Karpas-422 (cell line): ENCODE data around the gene RBM8A. TPM values are rescaled to one million over a fixed set of nuclear protein-coding genes. Genes with fewer than 3 reads are reported as not detected.

ENCODE experiments used
- DNase-seq: peaks from one replicate; pipeline ENCODE4 v3.0.0-alpha.2; 2015
- H2AFZ ChIP-seq: fragments of 200-600 bp; sonication (generic); 2 replicates; pipeline ENCODE4 v1.6.1; 2014; ENCODE audit warnings: antibody characterized with exemption, low read length, mixed read lengths
- H3K27ac ChIP-seq: fragments of 200-600 bp; sonication (generic); 2 replicates; pipeline ENCODE4 v1.5.1; 2014; ENCODE audit warnings: mild to moderate bottlenecking, low read length, moderate library complexity
- H3K27me3 ChIP-seq: fragments of 200-600 bp; sonication (generic); 2 replicates; pipeline ENCODE4 v1.6.1; 2014; ENCODE audit warnings: low read length, mixed read lengths
- H3K36me3 ChIP-seq: fragments of 200-600 bp; sonication (generic); 2 replicates; pipeline ENCODE4 v1.6.1; 2014; ENCODE audit warnings: low read length, mixed read lengths; ENCODE audit not compliant: insufficient read depth
- H3K4me1 ChIP-seq: fragments of 200-600 bp; sonication (generic); 2 replicates; pipeline ENCODE4 v1.6.1; 2014; ENCODE audit warnings: mild to moderate bottlenecking, low read length, mixed read lengths
- H3K4me2 ChIP-seq: fragments of 200-600 bp; sonication (generic); 2 replicates; pipeline ENCODE4 v1.6.1; 2014; ENCODE audit warnings: low read length, low read depth, mild to moderate bottlenecking; ENCODE audit not compliant: poor library complexity, severe bottlenecking
- H3K4me3 ChIP-seq: fragments of 200-600 bp; sonication (generic); 2 replicates; pipeline ENCODE4 v1.5.1; 2014; ENCODE audit warnings: mild to moderate bottlenecking, antibody characterized with exemption, low read length, mixed read lengths
- H3K79me2 ChIP-seq: fragments of 200-600 bp; sonication (generic); 2 replicates; pipeline ENCODE4 v1.6.1; 2014; ENCODE audit warnings: mild to moderate bottlenecking, low read length, mixed read lengths
- H3K9ac ChIP-seq: fragments of 200-600 bp; sonication (generic); 2 replicates; pipeline ENCODE4 v1.6.0; 2014; ENCODE audit warnings: low read length
- H3K9me2 ChIP-seq: fragments of 200-600 bp; sonication (generic), shearing (Covaris generic); replicated peaks from 2 replicates; pipeline ENCODE4 v1.6.0; 2014; ENCODE audit warnings: mild to moderate bottlenecking, low read length, moderate library complexity; ENCODE audit not compliant: insufficient read depth
- H3K9me3 ChIP-seq: fragments of 300-700, 200-600 bp; sonication (generic); 2 replicates; pipeline ENCODE4 v1.6.1; 2014; ENCODE audit warnings: low read length, mixed read lengths
- H4K20me1 ChIP-seq: fragments of 200-600 bp; sonication (generic); 2 replicates; pipeline ENCODE4 v1.6.1; 2014; ENCODE audit warnings: mild to moderate bottlenecking, antibody characterized with exemption, low read length, low read depth; ENCODE audit not compliant: insufficient read depth
- total RNA-seq: library from RNA; depleted of rRNA; stranded (reverse); fragments of >200 nt; shearing (Covaris generic); gene quantifications from 2 replicates; pipeline ENCODE4 v1.2.3, GENCODE V29; 2014; ENCODE audit warnings: low replicate concordance

Gene RBM8A
- total RNA-seq, 1 experiment from 2014 or later = 130 TPM

GRCh38 chr1:145918144-145918991 is 8.9 kb downstream of the RBM8A start, which contains the start of gene PEX11B:
Gene PEX11B, minus strand, starts transcription at chr1:145918717. Its CDS starts 29 bp downstream, at chr1:145918688.
- peaks cover 21% of the 10 kb centered on the region for H3K79me2 ChIP-seq

DNA sequence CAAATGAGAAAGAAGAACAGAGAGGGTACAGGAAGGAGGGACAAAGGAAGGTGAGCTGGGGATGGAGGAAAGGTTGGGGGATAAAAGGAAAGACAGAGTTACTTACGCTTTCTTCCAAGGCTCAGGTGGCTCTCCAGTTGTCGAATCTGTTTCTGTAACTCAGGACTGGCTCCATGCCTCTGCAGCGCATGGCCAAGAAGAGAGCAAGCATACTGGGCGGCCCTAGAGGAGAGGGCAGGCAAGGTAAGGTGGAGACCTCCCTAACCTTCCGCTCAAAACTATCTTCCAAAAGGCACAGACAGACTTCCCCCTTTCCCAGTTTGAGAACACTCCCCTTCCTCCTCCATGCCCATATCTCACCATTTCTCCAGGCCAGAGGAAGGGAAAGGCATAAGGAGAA is 9.7 kb downstream of the RBM8A start:
- H2AFZ ChIP-seq = no peak overlapping the region
- peak overlapping the region; percentile 72 for H3K27ac ChIP-seq
- H3K9ac ChIP-seq = peak overlapping the region; percentile 93
- H3K79me2 ChIP-seq = peaks cover 21% of the 10 kb centered on the region
- H3K36me3 ChIP-seq = peaks cover 11% of the 10 kb centered on the region; the same call in 1 of the 2 replicates
- H3K4me1 ChIP-seq = peaks cover 25% of the 10 kb centered on the region
- H3K9me2 ChIP-seq = no peaks in the 10 kb centered on the region
- H4K20me1 ChIP-seq = no peaks in the 10 kb centered on the region
- H3K27me3 ChIP-seq = no peaks in the 10 kb centered on the region
- peak overlapping the region; percentile 77 for H3K4me3 ChIP-seq
- peak; percentile 53 for DNase-seq
- no peaks in the 10 kb centered on the region for H3K9me3 ChIP-seq
- peak overlapping the region; percentile 92 for H3K4me2 ChIP-seq

More at GRCh38 chr1:145918144-145918991, 8.9 kb downstream of the RBM8A start, which contains the start of gene PEX11B:
- DNase-seq = peak; percentile 97
- Histone ChIP-seq H3K4me3 (peak within 1 kb of the TSS; percentile 77), H3K27me3 (no peaks in the 10 kb centered on the region), H3K4me2 (peak within 1 kb of the TSS; percentile 92), H3K4me1 (peaks cover 25% of the 10 kb centered on the region), H3K9me3 (no peaks in the 10 kb centered on the region), H3K36me3 (peaks cover 16% of the 10 kb centered on the region; the same call in 1 of the 2 replicates), H4K20me1 (no peaks in the 10 kb centered on the region), H3K9me2 (no peaks in the 10 kb centered on the region), H3K27ac (peak within 1 kb of the TSS; percentile 72), H2AFZ (peak within 1 kb of the TSS; percentile 76), H3K9ac (peak within 1 kb of the TSS; percentile 93)

GRCh38 chr1:145916745-145917144 is 10.5 kb downstream of the RBM8A start:
- Histone ChIP-seq H3K36me3 (peaks cover 11% of the 10 kb centered on the region; the same call in 1 of the 2 replicates), H2AFZ (no peak overlapping the region), H3K27me3 (no peaks in the 10 kb centered on the region), H3K9me3 (no peaks in the 10 kb centered on the region), H3K79me2 (peaks cover 21% of the 10 kb centered on the region), H3K9me2 (no peaks in the 10 kb centered on the region), H3K4me3 (peak overlapping the region; percentile 14; the same call in 1 of the 2 replicates), H3K4me2 (peak overlapping the region; percentile 92), H3K9ac (0 out of 2 replicates have a peak overlapping the region, but pooled peaks have one; percentile 12), H3K4me1 (peaks cover 25% of the 10 kb centered on the region), H3K27ac (no peak overlapping the region), H4K20me1 (no peaks in the 10 kb centered on the region)
- DNase-seq = no peak

DNA sequence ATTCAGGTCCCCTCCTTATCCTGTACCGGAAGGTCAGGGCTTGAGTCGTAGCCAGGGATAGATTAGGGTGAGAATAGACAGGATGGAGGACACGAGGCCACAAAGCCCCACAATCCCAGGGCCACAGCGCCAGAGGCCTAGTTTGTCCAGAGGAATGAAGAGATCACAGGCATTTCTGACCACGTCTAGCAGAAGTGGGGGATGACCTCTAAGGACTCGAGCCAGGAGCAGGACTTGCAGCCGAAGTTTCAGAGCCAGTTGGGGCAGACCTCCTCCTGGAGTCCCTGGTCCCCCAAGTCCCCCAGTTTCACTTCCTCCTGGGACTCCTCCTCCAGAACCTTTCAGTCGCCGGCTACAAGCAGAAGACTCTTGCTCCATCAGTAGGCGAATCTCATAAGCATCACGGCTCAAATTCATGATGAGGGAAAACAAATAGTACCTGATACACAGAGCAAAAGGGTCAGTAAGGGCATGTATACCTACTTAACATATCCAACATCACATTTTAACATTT is 15.1 kb downstream of the RBM8A start:
- H3K4me3 ChIP-seq = no peak overlapping the region
- H3K27me3 ChIP-seq = no peaks in the 10 kb centered on the region
- H3K27ac ChIP-seq = no peak overlapping the region
- peaks cover 17% of the 10 kb centered on the region; the same call in 1 of the 2 replicates for H3K36me3 ChIP-seq
- peaks cover 9% of the 10 kb centered on the region; the same call in 1 of the 2 replicates for H3K79me2 ChIP-seq
- DNase-seq = no peak
- peaks cover 7% of the 10 kb centered on the region for H3K4me1 ChIP-seq
- H3K9me3 ChIP-seq = no peaks in the 10 kb centered on the region
- H2AFZ ChIP-seq = no peak overlapping the region
- no peak overlapping the region for H3K9ac ChIP-seq
- H4K20me1 ChIP-seq = no peaks in the 10 kb centered on the region
- no peaks in the 10 kb centered on the region for H3K9me2 ChIP-seq
- no peak overlapping the region for H3K4me2 ChIP-seq

GRCh38 chr1:145908653-145909052 is 18.6 kb downstream of the RBM8A start:
- H3K79me2 ChIP-seq = no peaks in the 10 kb centered on the region
- H3K9me3 ChIP-seq = no peaks in the 10 kb centered on the region
- no peaks in the 10 kb centered on the region for H3K9me2 ChIP-seq
- H3K4me2 ChIP-seq = no peak overlapping the region
- H3K27me3 ChIP-seq = no peaks in the 10 kb centered on the region
- H2AFZ ChIP-seq = no peak overlapping the region
- H3K4me1 ChIP-seq = no peaks in the 10 kb centered on the region
- peaks cover 5% of the 10 kb centered on the region; the same call in 1 of the 2 replicates for H3K36me3 ChIP-seq
- no peak for DNase-seq
- no peak overlapping the region for H3K4me3 ChIP-seq
- no peak overlapping the region for H3K9ac ChIP-seq
- no peaks in the 10 kb centered on the region for H4K20me1 ChIP-seq
- H3K27ac ChIP-seq = no peak overlapping the region

DNA sequence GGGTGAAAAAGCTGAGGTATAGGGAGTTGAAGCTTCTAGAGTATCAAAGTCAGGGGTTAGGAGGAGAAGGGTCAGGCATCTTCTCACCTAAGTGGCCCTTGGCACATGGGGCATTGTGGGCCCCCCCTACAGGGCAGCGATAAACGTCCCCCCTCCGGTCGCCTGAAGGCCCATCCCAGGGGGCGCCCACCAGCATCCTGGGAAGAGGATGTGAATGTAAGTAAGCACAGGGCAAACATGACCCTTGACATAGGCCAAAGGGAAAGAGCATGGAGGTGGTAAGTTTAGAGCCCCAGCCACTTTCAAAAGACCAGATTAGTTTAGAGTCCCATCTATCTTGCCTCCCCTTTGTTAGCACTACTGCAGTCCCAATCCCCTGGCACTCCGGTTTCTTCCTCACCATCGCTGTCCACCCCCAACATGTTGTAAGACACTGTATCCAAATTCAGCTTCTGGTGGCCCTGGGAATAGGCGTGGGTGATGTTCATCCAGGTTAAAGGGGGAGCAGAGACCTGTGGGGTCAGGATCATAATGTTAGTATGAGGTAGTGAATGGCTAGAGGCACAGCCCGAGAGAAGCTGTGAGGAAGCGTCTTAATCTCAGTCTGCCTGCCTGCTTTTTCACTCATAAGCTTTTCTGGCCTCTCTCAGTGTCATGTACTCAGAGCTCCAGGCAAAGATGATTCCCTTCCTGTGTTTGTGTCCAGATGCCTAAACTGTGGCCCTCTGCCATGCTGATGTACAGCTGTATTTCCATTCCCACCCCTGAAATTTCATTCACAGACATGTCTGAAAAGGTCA is 20.1 kb downstream of the RBM8A start:
- no peak for DNase-seq
- Histone ChIP-seq H3K4me2 (no peak overlapping the region), H3K4me3 (no peak overlapping the region), H3K9ac (no peak overlapping the region), H3K27ac (no peak overlapping the region), H2AFZ (no peak overlapping the region), H4K20me1 (no peaks in the 10 kb centered on the region), H3K4me1 (no peaks in the 10 kb centered on the region), H3K9me3 (no peaks in the 10 kb centered on the region), H3K79me2 (no peaks in the 10 kb centered on the region), H3K9me2 (no peaks in the 10 kb centered on the region), H3K27me3 (no peaks in the 10 kb centered on the region), H3K36me3 (peaks cover 5% of the 10 kb centered on the region; the same call in 1 of the 2 replicates)

- Histone ChIP-seq H3K27ac (no peak overlapping the region), H3K4me2 (no peak overlapping the region), H3K4me3 (no peak overlapping the region), H3K27me3 (no peaks in the 10 kb centered on the region), H4K20me1 (no peaks in the 10 kb centered on the region), H3K4me1 (no peaks in the 10 kb centered on the region), H3K79me2 (no peaks in the 10 kb centered on the region), H2AFZ (no peak overlapping the region), H3K9me2 (no peaks in the 10 kb centered on the region), H3K36me3 (no peaks in the 10 kb centered on the region), H3K9ac (no peak overlapping the region), H3K9me3 (no peaks in the 10 kb centered on the region)
- no peak for DNase-seq
Measured at GRCh38 chr1:145901312-145902021, 25.8 kb downstream of the RBM8A start.
